GM20431 (cell line): ENCODE results near the gene GP9.
"Not testable (repeated sequence)": the region's sequence is repeated elsewhere in the genome, so short reads cannot be mapped to it uniquely, and the experiment has no call there.

Experiments
- in situ Hi-C: fragments of 300-500 bp; cut with MseI, MboI; formaldehyde crosslinking; loops from one replicate; pipeline ENCODE4 v1.15.0; 2020; ENCODE audit warnings: low sequenced_read_pairs; ENCODE audit not compliant: unreplicated experiment

GP9 gene

GRCh38 chr3:129103296-129103695, 42.7 kb downstream of the GP9 start:
- in situ Hi-C loops, result no loop called here

DNA sequence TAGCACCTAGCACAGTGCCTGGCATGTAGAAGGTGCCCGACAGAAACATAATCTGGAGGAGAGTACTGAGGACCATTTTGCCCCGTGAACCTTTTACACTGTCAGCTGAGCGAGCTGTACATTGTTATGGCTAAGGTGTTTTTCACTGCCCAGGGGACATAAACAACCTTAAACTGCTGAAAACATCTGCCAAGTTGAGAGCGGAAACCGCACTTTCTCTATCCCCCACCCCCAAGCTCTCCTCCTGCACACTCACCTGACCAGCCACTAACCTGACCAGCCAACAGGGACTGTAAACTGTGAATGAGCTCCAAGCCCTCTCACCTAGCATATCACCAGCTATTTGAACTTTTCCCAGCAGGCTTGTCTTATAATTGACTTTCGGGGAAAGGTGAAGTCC, 43.5 kb downstream of the GP9 start:
- in situ Hi-C loops, result no loop called here

GRCh38 chr3:129104498-129105079, 44.0 kb downstream of the GP9 start:
- in situ Hi-C loops, result no loop called here

DNA sequence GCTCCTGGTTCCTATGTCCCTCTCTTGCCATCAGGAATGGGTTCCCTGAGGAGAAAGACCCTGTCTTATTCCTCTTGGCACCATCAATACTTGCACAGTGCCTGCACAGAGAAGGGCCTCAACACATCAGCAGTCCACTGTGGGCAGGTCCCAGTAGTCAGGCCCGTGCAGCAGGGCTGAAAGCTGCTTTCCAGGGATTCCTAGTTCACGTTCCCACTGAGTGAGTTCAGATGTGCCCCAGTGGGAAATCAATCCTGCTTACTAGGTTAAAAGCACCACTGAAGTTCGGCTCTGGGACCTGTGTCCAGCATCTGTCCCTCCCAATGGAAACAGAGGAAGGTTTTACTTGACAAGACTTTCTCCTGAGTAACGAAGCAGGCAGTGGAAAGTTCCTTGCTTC, 45.3 kb downstream of the GP9 start:
- in situ Hi-C loops, result no loop called here

DNA sequence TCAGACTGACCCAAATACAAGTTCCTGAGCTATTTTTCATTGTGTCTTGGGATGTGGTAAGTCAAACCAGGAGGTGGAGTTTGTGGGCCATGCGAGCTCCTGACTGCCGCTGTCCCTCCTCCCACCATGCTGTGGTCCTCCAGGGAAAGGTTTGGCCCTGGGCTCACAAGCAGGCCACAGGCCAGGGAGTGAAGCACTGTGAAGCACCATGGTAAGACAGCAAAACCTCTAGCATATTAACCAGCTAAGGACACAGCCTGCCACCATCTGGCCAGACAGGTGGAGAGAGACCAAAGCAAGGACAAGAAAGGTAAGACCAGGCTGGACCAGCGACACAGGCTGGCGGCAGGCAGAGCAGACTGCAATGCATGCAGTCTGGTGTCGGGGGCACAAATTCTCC, 45.7 kb downstream of the GP9 start:
- in situ Hi-C loops, result no loop called here

GRCh38 chr3:129106866-129107565, 46.4 kb downstream of the GP9 start:
- in situ Hi-C loops, result no loop called here

GRCh38 chr3:129107793-129108192, 47.2 kb downstream of the GP9 start:
- in situ Hi-C loops, result no loop called here

DNA sequence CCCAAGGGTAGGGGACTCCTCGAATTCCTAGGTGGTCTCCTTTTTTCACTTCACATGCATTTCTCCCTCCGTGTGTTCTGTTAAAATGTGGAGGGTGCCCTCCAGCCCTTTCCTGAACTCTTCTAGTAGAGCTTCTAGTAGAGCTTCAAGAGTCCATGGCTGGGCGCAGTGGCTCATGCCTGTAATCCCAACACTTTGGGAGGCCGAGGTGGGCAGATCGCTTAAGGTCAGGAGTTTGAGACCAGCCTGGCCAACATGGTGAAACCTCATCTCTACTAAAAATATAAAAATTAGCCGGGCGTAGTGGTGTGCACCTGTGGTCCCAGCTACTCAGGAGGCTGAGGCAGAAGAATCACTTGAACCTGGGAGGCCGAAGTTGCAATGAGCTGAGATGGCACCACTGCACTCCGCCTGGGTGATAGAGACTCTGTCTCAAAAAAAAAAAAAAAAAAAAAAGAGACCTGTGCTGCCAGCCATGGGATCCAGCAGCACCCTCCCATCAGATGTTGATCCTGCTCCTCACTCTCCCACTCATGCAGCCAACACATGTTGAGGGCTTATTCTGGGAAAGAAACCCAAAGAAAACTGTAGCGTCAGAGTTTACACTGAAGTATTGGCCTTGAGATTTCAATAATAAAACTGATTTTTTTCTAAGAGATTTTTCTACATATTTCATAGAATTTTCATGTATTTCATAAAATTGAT, 50.6 kb downstream of the GP9 start:
- in situ Hi-C loops, result not testable (repeated sequence)
